ENCODE results near the gene MYO15A. TPM values are rescaled to one million over a fixed set of nuclear protein-coding genes. Genes with fewer than 3 reads are reported as not detected.

MYO15A gene
- total RNA-seq, 2 experiments from 2014 or later: 0.27 to 0.46 TPM

DNA sequence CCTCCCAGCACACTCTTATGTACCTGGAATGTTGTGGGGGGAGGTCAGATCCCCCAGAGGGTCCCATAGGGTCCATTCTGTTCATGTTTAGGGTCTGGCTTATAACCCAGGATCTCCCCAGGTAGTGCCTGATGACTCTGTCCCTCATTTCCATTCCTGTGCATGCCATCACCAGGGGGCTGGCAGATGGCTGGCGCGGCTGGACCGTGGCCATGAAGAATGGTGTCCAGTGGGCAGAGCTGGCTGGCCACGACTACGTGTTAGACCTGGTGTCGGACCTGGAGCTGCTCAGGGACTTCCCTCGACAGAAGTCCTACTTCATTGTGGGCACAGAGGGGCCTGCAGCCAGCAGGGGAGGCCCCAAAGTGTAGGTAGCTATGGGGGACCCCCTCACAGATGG lies 40.0 kb downstream of the MYO15A start:
- ChIA-PET CTCF (interaction anchor here (0.7 kb wide), 1 partner anchor 36 kb away, joined by 3 read pairs; no protein-coding TSS in a partner anchor), POLR2A (interaction anchor here (0.6 kb wide), 1 partner anchor 41 kb away, joined by 3 read pairs; no protein-coding TSS in a partner anchor)

DNA sequence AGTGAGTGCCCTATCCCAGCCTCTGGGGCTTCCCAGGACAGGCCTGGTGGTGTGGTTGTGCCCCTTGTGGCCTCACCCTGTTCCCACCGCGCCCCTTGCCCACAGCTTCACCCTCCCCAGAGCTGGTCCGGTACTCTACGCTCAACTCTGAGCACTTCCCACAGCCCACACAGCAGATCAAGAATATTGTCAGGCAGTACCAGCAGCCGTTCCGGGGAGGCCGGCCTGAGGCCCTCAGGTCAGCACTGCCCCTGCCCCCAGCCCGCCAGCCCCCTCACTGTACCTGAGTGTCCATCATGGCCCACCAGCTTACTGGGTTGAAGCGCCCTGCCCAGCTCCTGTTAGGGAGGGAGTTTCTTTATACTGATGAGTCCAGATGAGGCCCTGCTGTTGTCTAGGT lies 42.7 kb downstream of the MYO15A start:
- ChIA-PET CTCF (no interaction called here), POLR2A (no interaction called here)

DNA sequence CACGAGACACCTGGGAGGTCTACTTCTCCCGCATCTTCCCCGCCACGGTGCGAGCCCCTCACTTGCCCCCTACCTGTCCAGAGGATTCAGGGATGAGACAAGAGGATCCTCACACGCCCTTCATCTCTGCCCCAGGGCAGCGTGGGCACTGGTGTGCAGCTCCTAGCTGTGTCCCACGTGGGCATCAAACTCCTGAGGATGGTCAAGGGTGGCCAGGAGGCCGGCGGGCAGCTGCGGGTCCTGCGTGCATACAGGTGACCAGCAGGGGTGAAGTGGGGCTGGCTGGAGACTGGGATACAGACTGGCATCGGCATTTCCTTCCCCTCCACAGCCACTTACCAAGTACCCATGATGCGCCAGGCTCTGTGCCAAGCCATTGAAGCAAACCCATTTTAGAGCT lies 46.6 kb downstream of the MYO15A start:
- POLR2A ChIA-PET: no interaction called here
- CTCF ChIA-PET: interaction anchor here (1.1 kb wide), 1 partner anchor 13 kb away, joined by 3 read pairs; no protein-coding TSS in a partner anchor

DNA sequence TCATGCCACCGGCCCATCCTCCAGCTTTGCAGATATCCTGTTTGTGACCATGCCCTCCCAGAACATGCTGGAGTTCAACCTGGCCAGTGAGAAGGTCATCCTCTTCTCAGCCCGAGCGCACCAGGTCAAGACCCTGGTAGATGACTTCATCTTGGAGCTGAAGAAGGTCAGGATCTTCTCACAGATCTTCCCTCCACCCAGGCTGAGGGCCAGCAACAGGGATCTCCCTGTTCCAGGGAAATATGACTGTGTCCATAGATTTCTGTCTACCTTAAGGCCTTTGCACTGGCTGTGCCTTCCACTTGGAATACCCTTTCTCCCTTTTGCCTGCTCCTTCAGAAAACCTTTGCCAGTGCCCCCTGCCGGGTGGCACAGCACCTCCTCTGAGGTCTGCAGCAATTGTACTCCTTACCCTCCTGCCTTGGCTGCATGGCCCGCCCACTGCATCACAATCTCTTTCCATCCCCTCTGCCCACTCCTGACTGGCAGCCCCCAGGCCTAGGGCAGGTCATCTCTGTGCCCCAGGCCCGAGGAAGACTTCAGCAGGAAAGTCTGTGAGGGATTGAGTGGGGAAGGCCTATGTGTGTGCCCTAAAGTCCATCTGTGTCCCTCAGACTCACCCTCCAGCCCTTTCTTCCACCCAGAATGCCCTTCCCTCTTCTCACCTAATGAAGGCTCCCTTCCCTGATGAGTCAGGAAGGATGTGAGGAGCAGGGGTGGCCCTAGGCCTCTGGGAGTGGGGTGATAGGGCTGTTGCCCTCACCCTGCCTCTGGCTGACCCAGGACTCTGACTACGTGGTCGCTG lies 47.8 kb downstream of the MYO15A start:
- ChIA-PET POLR2A (no interaction called here), CTCF (interaction anchor here (1.1 kb wide), 1 partner anchor 14 kb away, joined by 3 read pairs; no protein-coding TSS in a partner anchor)

DNA sequence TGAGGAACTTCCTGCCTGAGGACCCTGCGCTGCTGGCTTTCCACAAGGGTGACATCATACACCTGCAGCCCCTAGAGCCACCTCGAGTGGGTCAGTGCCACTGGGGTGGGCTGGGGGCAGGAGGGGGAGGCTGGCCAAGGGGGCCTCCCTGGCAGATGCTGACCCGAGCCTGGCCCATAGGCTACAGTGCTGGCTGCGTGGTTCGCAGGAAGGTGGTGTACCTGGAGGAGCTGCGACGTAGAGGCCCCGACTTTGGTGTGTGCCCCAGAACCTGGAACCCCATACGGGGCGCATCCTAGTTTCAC lies 48.4 kb downstream of the MYO15A start:
- ChIA-PET POLR2A (no interaction called here), CTCF (no interaction called here)

DNA sequence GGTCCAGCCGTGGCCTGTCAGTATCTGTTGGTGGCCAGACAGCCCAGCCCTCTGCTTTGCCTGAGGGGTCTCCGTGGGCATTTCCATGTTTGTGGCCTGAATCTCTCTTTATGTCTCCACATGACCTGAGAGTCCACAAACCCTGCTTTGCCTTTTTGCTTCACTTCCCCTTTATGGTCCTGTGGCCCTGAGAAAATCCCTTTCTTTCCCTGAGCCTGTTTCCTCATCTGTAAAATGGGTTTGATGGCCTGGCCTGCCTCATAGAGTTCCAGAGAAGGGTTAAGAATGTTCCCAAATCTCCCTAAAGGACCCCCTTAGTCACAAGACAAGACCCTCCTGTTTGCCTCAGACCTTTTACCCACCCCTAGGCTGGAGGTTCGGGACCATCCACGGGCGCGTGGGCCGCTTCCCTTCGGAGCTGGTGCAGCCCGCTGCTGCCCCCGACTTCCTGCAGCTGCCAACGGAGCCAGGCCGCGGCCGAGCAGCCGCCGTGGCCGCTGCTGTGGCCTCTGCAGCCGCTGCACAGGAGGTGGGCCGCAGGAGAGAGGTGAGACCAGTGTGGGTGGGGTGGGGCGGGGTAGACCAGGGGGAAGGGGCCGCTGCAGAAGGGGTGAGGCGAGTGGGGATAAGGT lies 48.9 kb downstream of the MYO15A start:
- POLR2A ChIA-PET: interaction anchor here (0.6 to 1.2 kb wide), 2 partner anchors 26 to 64 kb away, joined by 3 to 7 read pairs; partner anchors contain the start of gene ALKBH5
- CTCF ChIA-PET: interaction anchor here (1.2 kb wide), 1 partner anchor 26 kb away, joined by 4 read pairs; the partner anchor contains the start of gene ALKBH5

DNA sequence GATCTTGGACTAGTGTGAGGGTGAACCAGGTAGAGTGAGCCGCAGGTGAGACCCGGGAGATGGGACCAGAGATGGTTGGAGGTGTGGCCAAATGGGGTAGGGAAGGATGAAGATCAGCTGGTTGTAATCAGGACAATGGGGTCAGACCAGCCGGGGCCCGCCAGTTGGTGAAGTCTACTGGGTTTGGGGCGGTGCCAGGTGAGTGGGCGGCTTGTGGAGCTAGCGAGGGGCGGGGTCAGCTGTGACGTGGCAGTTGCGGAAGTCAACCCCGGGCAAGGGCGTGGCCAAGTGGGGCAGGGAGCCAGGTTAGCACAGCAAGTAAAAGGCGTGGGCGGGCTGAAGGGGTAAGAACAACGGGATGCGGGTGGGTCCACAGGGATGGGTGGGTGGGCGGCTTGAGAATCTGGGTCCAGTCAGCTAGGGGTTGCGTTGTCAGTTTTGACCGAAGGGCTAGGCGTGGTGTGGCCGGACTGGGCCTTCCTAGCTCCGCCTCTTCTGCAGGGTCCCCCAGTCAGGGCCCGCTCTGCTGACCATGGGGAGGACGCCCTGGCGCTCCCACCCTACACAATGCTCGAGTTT lies 49.6 kb downstream of the MYO15A start:
- POLR2A ChIA-PET: interaction anchor here (0.5 to 1.2 kb wide), 3 partner anchors 26 to 63 kb away, joined by 3 to 7 read pairs (median 3); partner anchors contain the start of gene ALKBH5
- CTCF ChIA-PET: interaction anchor here (1.2 kb wide), 1 partner anchor 26 kb away, joined by 4 read pairs; the partner anchor contains the start of gene ALKBH5

DNA sequence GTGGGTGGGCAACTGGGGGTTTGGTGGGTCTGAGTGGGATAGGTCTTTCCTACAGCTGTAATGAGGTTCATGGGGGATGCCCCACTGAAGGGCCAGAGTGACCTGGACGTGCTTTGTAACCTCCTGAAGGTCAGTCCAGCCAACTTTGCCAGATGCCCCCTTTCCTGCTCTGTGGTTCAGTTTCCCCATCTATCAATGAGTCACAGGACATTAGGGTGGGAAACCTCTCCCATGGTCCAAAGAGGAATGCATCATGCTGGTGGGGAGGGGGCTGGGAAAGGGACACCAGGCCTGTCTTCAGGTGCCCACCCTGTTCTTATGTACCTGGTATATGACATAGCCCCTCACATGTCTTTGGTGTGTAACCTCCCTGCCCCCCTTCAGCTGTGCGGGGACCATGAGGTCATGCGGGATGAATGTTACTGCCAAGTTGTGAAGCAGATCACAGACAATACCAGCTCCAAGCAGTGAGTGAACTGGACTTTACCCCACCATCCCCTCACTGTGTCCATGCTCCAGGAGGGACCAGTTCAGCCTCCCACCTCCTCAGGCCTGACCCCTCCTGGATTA lies 51.1 kb downstream of the MYO15A start:
- CTCF ChIA-PET: interaction anchor here (1.1 kb wide), 1 partner anchor 13 kb away, joined by 3 read pairs; no protein-coding TSS in a partner anchor
- POLR2A ChIA-PET: no interaction called here

DNA sequence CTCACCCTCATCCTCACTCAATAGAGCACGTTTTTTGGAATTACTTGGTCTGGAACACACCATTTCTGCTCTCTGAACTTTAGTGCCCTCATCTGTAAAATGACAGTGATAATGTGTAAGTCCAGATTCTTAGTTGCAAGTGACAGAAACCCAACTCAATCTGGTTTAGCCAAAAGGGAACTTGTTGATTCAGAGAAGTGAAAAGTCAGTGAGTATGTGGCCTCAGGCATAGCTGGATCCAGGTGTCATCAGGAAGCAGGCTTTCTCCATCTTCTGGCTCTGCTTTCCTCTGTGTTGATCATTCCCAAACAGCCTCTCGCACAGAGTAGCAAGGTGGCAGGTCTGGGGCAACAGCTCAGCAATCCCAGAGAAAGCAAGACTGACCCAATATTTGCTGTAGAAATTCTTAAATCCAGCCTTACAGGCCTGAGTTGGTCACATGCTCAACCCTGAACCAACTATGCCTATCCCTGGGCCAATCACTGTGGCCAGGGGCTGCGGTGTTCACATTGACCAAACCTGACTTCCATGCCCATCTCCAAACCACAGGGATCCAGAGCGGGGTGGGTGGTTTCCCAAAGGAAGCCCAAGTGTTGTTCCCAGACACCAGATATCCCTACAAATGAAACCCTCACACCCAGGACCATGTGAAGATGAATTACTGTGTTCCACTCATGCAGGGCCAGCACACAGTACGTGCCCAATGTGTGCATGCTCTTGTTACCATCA lies 51.7 kb downstream of the MYO15A start:
- ChIA-PET POLR2A (no interaction called here), CTCF (interaction anchor here (1.1 kb wide), 1 partner anchor 12 kb away, joined by 3 read pairs; no protein-coding TSS in a partner anchor)

DNA sequence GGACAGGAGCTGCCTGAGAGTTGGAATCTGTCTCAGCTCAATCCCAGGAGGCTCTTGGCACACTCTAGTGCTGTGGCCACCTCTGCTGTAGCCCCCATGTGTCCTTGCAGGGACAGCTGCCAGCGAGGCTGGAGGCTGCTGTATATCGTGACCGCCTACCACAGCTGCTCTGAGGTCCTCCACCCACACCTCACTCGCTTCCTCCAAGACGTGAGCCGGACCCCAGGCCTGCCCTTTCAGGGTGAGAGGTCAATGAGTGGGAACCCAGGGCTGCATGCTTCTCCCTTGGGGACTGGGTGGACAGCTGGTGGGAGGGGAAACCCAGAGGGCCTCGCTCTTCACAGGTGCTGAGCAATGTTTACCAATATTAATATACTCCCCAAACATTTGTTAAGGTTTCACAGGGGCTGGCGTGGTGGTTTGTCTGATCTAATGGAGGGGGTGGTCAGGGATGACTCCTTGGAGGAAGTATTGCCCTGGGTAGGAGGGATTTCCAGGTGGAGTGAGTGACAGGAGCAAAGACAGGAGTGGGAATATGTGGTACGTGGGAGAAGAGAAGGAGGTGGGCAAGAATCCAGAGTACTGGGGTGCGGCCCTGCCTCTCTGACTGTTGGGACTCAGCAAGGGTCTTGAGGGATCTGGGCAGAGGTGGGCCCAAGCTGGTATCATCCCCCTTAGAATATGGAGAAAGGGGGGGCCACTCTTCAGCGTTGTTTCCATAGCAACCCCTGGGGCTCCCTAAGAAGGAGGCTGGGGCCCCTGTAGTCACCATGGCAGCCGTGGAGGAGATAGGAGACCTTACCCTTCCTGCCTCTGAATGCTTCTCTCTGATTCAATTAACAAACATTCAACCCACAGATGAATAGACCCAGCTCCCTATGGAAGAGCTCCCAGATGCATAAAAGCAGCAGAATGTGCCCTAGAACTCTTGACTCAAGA lies 52.9 kb downstream of the MYO15A start:
- ChIA-PET CTCF (interaction anchor here (1.3 to 1.5 kb wide), 2 partner anchors 20 to 21 kb away, joined by 4 to 7 read pairs; partner anchors contain the start of gene ALKBH5), POLR2A (interaction anchor here (1.5 kb wide), 1 partner anchor 22 kb away, joined by 3 read pairs; the partner anchor contains the start of gene ALKBH5)

DNA sequence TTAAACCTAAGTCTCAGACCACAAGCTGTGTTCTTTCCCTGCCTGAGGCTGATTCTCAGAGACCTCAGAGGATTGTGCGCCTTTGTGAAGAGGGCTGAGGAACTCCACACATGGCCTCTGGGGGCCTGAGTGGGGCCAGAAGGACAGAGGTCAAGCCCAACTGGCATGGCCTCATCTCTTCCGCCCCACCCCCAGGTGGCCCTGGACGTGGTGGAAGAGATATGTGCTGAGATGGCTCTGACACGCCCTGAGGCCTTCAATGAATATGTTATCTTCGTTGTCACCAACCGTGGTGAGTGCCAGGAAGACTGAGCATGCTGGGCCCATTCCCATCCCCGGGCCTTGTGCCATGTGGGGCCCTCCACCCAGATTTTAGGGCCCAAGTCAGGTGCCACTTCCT lies 55.0 kb downstream of the MYO15A start:
- ChIA-PET CTCF (no interaction called here), POLR2A (no interaction called here)

DNA sequence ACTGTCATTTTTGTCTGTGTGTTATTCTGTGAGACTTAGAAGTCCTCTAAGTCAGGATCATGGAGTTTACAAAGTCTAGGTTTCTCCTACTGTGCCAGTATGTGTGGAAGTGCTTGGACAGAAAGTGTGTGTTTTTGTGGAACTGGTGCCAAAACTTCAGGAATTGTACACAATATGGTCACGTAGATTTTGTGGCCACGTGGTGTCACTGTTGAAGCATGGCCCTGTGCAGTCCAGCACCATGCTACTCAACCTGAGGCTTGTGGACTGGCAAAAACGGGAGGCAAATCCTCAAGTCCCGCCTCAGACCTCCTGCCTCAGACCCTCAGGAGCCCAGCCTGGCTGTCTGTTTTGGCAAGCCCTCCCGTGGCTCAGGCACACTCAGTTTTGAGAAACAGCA lies 58.3 kb downstream of the MYO15A start:
- POLR2A ChIA-PET: no interaction called here
- CTCF ChIA-PET: no interaction called here

DNA sequence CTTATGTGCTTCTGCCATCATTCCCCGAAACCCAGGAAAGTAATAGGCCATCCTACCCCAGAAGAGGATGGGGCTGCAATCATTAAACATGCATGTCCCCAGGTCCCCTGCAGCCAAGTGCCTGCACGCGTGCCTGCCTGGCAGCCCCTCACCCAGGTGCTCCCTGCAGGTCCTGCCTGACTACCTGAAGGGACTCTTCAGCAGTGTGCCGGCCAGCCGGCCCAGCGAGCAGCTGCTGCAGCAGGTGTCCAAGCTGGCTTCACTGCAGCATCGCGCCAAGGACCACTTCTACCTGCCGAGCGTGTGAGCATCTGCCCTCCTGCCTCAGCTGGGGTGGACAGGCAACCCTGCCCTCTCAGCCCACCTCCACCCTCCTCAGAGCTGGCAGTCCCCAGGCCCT lies 58.9 kb downstream of the MYO15A start:
- POLR2A ChIA-PET: no interaction called here
- CTCF ChIA-PET: no interaction called here

DNA sequence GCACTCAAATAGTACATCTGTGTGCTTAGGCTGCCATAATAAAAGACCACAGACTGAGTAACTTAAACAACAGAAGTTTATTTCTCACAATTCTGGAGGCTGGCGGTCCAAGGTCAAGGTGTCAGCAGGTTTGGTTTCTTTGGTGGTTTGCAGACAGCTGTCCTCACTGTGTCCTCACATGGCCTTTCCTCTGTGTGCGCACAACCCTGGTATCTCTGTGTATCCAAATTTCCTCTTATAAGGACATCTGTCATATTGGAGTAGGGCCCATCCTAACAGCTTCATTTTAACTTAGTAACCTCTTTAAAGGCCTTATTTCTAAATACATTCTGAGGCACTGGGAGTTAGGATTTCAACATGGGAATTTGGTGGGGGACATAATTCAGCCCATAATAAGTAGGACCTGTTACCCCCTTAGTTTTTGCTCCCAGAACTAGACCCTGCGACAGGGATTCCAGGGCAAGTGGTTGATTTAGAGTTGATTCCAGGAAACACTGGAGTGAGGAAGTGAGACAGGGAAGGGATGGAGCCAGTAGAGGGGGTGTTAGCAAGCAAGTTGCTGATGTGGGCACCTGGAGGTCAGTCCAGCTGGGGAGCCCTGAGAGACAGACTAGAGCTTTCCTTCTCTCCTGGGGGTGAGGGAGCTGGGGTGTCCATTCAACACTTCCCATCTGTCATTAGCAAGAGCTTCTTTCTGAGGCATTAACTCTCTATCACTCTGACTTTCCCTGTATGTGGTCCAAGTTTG lies 64.1 kb downstream of the MYO15A start:
- ChIA-PET CTCF (interaction anchor here (0.7 kb wide), 1 partner anchor 13 kb away, joined by 3 read pairs; no protein-coding TSS in a partner anchor), POLR2A (no interaction called here)

DNA sequence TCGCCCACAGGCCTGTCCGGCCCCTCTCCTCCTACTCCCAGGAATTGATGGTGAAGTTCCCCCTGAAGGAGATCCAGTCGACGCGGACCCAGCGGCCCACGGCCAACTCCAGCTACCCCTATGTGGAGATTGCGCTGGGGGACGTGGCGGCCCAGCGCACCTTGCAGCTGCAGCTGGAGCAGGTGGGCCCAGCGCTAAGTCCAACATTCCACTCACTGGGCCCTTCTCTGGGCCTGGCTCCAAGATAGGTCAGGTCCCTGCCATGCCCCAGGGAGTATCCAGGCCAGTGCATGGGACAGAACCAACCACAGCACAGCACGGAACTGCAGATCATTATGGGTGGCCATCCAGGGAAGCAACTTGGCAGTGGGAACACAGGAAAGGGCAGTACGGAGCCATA lies 65.2 kb downstream of the MYO15A start:
- ChIA-PET CTCF (no interaction called here), POLR2A (no interaction called here)

DNA sequence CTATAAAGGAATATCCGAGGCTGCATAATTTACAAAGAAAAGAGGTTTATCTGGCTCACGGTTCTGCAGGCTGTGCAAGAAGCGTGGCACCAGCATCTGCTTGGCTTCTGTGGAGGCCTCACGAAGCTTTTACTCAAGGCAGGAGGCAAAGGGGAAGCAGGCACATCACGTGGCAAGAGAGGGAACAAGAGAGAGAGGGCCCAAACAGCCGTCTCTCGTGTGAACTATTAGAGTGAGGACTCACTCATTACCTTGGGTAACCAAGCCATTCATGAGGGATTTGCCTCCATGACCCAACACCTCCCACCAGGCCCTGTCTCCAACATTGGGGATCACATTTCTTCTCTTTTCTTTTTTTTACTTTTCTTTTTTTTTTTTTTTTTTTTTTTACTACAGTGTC lies 67.6 kb downstream of the MYO15A start:
- CTCF ChIA-PET: no interaction called here
- POLR2A ChIA-PET: no interaction called here

DNA sequence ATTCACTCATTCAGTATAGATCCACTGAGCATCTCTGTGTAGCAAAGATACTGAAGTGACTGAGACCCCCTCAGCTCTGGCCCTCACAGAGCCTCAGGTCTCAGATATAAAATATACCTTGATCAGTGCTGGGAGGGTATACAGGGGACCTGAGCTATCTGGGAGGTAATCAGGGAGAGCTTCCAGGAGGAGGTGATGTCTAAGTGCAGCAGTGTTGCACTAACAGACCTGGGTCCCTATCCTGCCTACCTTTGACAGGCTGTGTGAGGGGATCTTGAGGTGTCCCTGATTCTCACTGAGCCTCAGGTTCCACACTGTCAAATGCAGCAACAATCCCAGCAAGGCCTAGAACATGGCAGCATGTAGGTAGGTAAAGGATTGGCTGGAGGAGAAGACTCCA lies 68.6 kb downstream of the MYO15A start:
- CTCF ChIA-PET: no interaction called here

DNA sequence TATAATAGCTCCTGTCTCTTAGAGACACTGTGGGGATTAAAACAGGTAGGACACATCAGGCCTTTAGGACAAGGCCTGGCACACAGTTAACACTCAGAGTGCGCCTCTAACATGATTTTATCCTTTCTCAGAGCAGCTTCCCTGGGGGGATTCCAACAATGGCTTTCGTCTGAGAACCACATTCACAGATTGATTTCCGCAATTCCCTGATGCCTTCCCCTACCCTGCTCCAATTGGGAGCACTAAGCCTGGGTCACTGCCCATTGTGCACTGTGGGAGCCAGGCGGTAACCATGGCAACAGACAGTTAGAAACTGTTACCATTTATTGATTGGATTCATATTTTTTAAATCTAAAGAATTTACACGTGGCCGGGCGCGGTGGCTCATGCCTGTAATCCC lies 69.2 kb downstream of the MYO15A start:
- CTCF ChIA-PET: no interaction called here
- POLR2A ChIA-PET: no interaction called here

More for the DNA sequence above, 68.6 kb downstream of the MYO15A start:
- POLR2A ChIA-PET: no interaction called here
